CD4-positive, alpha-beta memory T cell (primary cell): Measurements from ENCODE around the gene HAUS7. TPM values are rescaled to one million over a fixed set of nuclear protein-coding genes. Genes with fewer than 3 reads are reported as not detected.

Experiments used
- CTCF ChIA-PET: fragments of 350-600 bp; sonication (Branson Sonifier 250); formaldehyde crosslinking; loops from one replicate; lab custom pipeline; 2021; ENCODE audit warnings: inconsistent platforms; ENCODE audit not compliant: partially characterized antibody; lab: Charles Lee
- POLR2A ChIA-PET: fragments of 350-600 bp; sonication (Branson Sonifier 250); formaldehyde crosslinking; loops from one replicate; lab custom pipeline; 2021; ENCODE audit not compliant: partially characterized antibody; lab: Charles Lee
- DNase-seq, 5 donors: peaks; one replicate each; pipeline versions ENCODE4 v3.0.0 to v3.0.0-alpha.2; 2020 to 2022; ENCODE audit warnings: mixed read lengths in 1 of 5
- H3K27ac ChIP-seq: one replicate; pipeline ENCODE4 v1.7.0; 2013; ENCODE audit warnings: low read depth, low read length
- H3K27me3 ChIP-seq: 2 replicates; pipeline ENCODE4 v1.7.0; 2013; ENCODE audit warnings: mild to moderate bottlenecking, low read length, moderate library complexity; ENCODE audit not compliant: insufficient read depth
- H3K36me3 ChIP-seq: 2 replicates; pipeline ENCODE4 v1.7.0; 2013; ENCODE audit warnings: mild to moderate bottlenecking, low read length, moderate library complexity; ENCODE audit not compliant: insufficient read depth
- H3K4me1 ChIP-seq: 2 replicates; pipeline ENCODE4 v1.7.0; 2013; ENCODE audit warnings: mild to moderate bottlenecking, low read length, moderate library complexity; ENCODE audit not compliant: insufficient read depth
- H3K4me3 ChIP-seq, 2 donors: one replicate each; pipeline ENCODE4 v1.7.0; 2013; ENCODE audit warnings: low read length in 2 of 2, mild to moderate bottlenecking in 1 of 2
- H3K9me3 ChIP-seq, 2 donors: one replicate each; pipeline ENCODE4 v1.7.0; 2013; ENCODE audit warnings: low read length in 2 of 2, control low read depth in 1 of 2; ENCODE audit not compliant: control insufficient read depth in 1 of 2
- H3K27ac Mint-ChIP-seq, 7 donors: one replicate each; pipeline ENCODE4 v1.8.0; 2020 to 2021; ENCODE audit warnings: mixed read lengths in 7 of 7, mild to moderate bottlenecking in 6 of 7, inconsistent platforms in 3 of 7, moderate library complexity in 3 of 7
- H3K27me3 Mint-ChIP-seq, 2 donors: one replicate each; pipeline ENCODE4 v1.8.0; 2020 to 2021; ENCODE audit warnings: mixed read lengths in 2 of 2
- H3K36me3 Mint-ChIP-seq, 2 donors: one replicate each; pipeline ENCODE4 v1.8.0; 2020 to 2021; ENCODE audit warnings: mixed read lengths in 2 of 2, inconsistent platforms in 1 of 2, mild to moderate bottlenecking in 1 of 2
- H3K4me1 Mint-ChIP-seq, 4 donors: one replicate each; pipeline ENCODE4 v1.8.0; 2020 to 2021; ENCODE audit warnings: mixed read lengths in 4 of 4, mild to moderate bottlenecking in 1 of 4
- H3K4me3 Mint-ChIP-seq, 8 donors: one replicate each; pipeline ENCODE4 v1.8.0; 2020 to 2021; ENCODE audit warnings: mixed read lengths in 8 of 8, mild to moderate bottlenecking in 7 of 8, moderate library complexity in 6 of 8, inconsistent platforms in 3 of 8
- H3K9me3 Mint-ChIP-seq, 8 donors: one replicate each; pipeline ENCODE4 v1.8.0; 2020 to 2021; ENCODE audit warnings: mixed read lengths in 8 of 8, mild to moderate bottlenecking in 5 of 8, inconsistent platforms in 3 of 8, moderate library complexity in 1 of 8
- intact Hi-C: fragments of 100-400 bp; cut with micrococcal nuclease; formaldehyde crosslinking; loops from one replicate; pipeline ENCODE4 v1.15.1; 2023
- polyA plus RNA-seq, 2 donors: library from polyadenylated mRNA; unstranded; fragments of 300-500 nt; fragmentation: Illumina TruSeq; gene quantifications; one replicate each; pipeline ENCODE4 v1.2.3, GENCODE V29; 2021
- total RNA-seq, 2 experiments: library from RNA; stranded (reverse); gene quantifications; one replicate each; pipeline ENCODE4 v1.2.3, GENCODE V29; 2021

Gene HAUS7
- total and polyA plus RNA-seq, 4 experiments from 2014 or later = 29.7 to 33.8 (median 31.8) TPM

- H3K4me3 Mint-ChIP-seq = no peak overlapping the region
Observed at GRCh38 chrX:153438532-153438931, 31.8 kb downstream of the HAUS7 start.

GRCh38 chrX:153435845-153436244, 34.5 kb downstream of the HAUS7 start:
- H3K9me3 Mint-ChIP-seq = peaks cover 0 to 17% (median 2%) of the 10 kb centered on the region in 8 donors
- CTCF ChIA-PET = no interaction called here

More at GRCh38 chrX:153438532-153438931, 31.8 kb downstream of the HAUS7 start:
- Mint-ChIP-seq H3K4me1 (no peaks in the 10 kb centered on the region), H3K27me3 (peaks cover 0 to 1% of the 10 kb centered on the region in 2 donors), H3K36me3 (no peaks in the 10 kb centered on the region), H3K27ac (no peak overlapping the region), H3K9me3 (peaks cover 0 to 6% (median 1%) of the 10 kb centered on the region in 8 donors)
- DNase-seq = no peak
- Histone ChIP-seq H3K4me1 (no peaks in the 10 kb centered on the region), H3K27me3 (no peaks in the 10 kb centered on the region), H3K9me3 (no peaks in the 10 kb centered on the region), H3K36me3 (no peaks in the 10 kb centered on the region), H3K27ac (no peak overlapping the region), H3K4me3 (no peak overlapping the region)
- CTCF ChIA-PET = no interaction called here
- POLR2A ChIA-PET = no interaction called here
- intact Hi-C loops = no loop called here

GRCh38 chrX:153434801-153435200, 35.6 kb downstream of the HAUS7 start:
- no peak for DNase-seq
- Histone ChIP-seq H3K27me3 (no peaks in the 10 kb centered on the region), H3K4me1 (no peaks in the 10 kb centered on the region), H3K27ac (no peak overlapping the region), H3K36me3 (no peaks in the 10 kb centered on the region), H3K4me3 (no peak overlapping the region), H3K9me3 (no peaks in the 10 kb centered on the region)
- Mint-ChIP-seq H3K27me3 (peaks cover 1 to 2% of the 10 kb centered on the region in 2 donors), H3K4me3 (no peak overlapping the region), H3K9me3 (peaks cover 0 to 16% (median 6%) of the 10 kb centered on the region in 8 donors), H3K4me1 (no peaks in the 10 kb centered on the region), H3K36me3 (peaks cover 0 to 4% of the 10 kb centered on the region in 2 donors), H3K27ac (no peak overlapping the region)
- intact Hi-C loops = no loop called here
- CTCF ChIA-PET = no interaction called here
- POLR2A ChIA-PET = no interaction called here

More at GRCh38 chrX:153435845-153436244, 34.5 kb downstream of the HAUS7 start:
- no peaks in the 10 kb centered on the region for H3K9me3 ChIP-seq
- H3K36me3 ChIP-seq = no peaks in the 10 kb centered on the region
- intact Hi-C loops = no loop called here
- DNase-seq = no peak
- no peaks in the 10 kb centered on the region for H3K27me3 ChIP-seq
- POLR2A ChIA-PET = no interaction called here
- H3K4me3 ChIP-seq = no peak overlapping the region
- H3K4me1 Mint-ChIP-seq = no peaks in the 10 kb centered on the region
- no peak overlapping the region for H3K4me3 Mint-ChIP-seq
- no peaks in the 10 kb centered on the region for H3K36me3 Mint-ChIP-seq
- H3K4me1 ChIP-seq = no peaks in the 10 kb centered on the region
- H3K27ac Mint-ChIP-seq = no peak overlapping the region
- no peak overlapping the region for H3K27ac ChIP-seq
- peaks cover 0 to 1% of the 10 kb centered on the region in 2 donors for H3K27me3 Mint-ChIP-seq

GRCh38 chrX:153433781-153434285, 36.5 kb downstream of the HAUS7 start:
- H3K27me3 ChIP-seq = no peaks in the 10 kb centered on the region
- H3K27ac Mint-ChIP-seq = no peak overlapping the region
- no peak overlapping the region for H3K4me3 Mint-ChIP-seq
- no peak for DNase-seq
- H3K4me3 ChIP-seq = no peak overlapping the region
- peaks cover 0 to 4% of the 10 kb centered on the region in 2 donors for H3K36me3 Mint-ChIP-seq
- H3K4me1 Mint-ChIP-seq = no peaks in the 10 kb centered on the region
- H3K9me3 ChIP-seq = no peaks in the 10 kb centered on the region
- H3K27me3 Mint-ChIP-seq = peaks cover 1 to 2% of the 10 kb centered on the region in 2 donors
- CTCF ChIA-PET = no interaction called here
- H3K9me3 Mint-ChIP-seq = peaks cover 0 to 12% (median 5%) of the 10 kb centered on the region in 8 donors
- POLR2A ChIA-PET = no interaction called here
- H3K4me1 ChIP-seq = no peaks in the 10 kb centered on the region
- intact Hi-C loops = no loop called here
- H3K36me3 ChIP-seq = no peaks in the 10 kb centered on the region
- H3K27ac ChIP-seq = no peak overlapping the region

GRCh38 chrX:153433161-153433680, 37.2 kb downstream of the HAUS7 start:
- H3K27ac Mint-ChIP-seq = no peak overlapping the region
- no peaks in the 10 kb centered on the region for H3K36me3 ChIP-seq
- no peaks in the 10 kb centered on the region for H3K27me3 ChIP-seq
- POLR2A ChIA-PET = no interaction called here
- no peaks in the 10 kb centered on the region for H3K4me1 Mint-ChIP-seq
- peaks cover 0 to 4% of the 10 kb centered on the region in 2 donors for H3K36me3 Mint-ChIP-seq
- no peak overlapping the region for H3K27ac ChIP-seq
- H3K9me3 ChIP-seq = no peaks in the 10 kb centered on the region
- no peak overlapping the region for H3K4me3 ChIP-seq
- H3K4me3 Mint-ChIP-seq = no peak overlapping the region
- intact Hi-C loops = no loop called here
- H3K4me1 ChIP-seq = no peaks in the 10 kb centered on the region
- peaks cover 0 to 11% (median 5%) of the 10 kb centered on the region in 8 donors for H3K9me3 Mint-ChIP-seq
- peaks cover 1 to 2% of the 10 kb centered on the region in 2 donors for H3K27me3 Mint-ChIP-seq
- DNase-seq = no peak
- CTCF ChIA-PET = no interaction called here

- ChIA-PET POLR2A (no interaction called here), CTCF (no interaction called here)
- Mint-ChIP-seq H3K36me3 (peaks cover 0 to 4% of the 10 kb centered on the region in 2 donors), H3K4me3 (no peak overlapping the region), H3K27me3 (peaks cover 1 to 2% of the 10 kb centered on the region in 2 donors), H3K27ac (no peak overlapping the region), H3K9me3 (peaks cover 0 to 11% (median 6%) of the 10 kb centered on the region in 8 donors), H3K4me1 (no peaks in the 10 kb centered on the region)
- Histone ChIP-seq H3K4me3 (no peak overlapping the region), H3K4me1 (no peaks in the 10 kb centered on the region), H3K27ac (no peak overlapping the region), H3K27me3 (no peaks in the 10 kb centered on the region), H3K36me3 (no peaks in the 10 kb centered on the region), H3K9me3 (no peaks in the 10 kb centered on the region)
- intact Hi-C loops = no loop called here
- no peak for DNase-seq
Observed at GRCh38 chrX:153430796-153431195, 39.6 kb downstream of the HAUS7 start.

- Histone ChIP-seq H3K27me3 (no peaks in the 10 kb centered on the region), H3K4me1 (no peaks in the 10 kb centered on the region), H3K9me3 (no peaks in the 10 kb centered on the region), H3K4me3 (no peak overlapping the region), H3K36me3 (no peaks in the 10 kb centered on the region), H3K27ac (no peak overlapping the region)
- Mint-ChIP-seq H3K36me3 (peaks cover 0 to 4% of the 10 kb centered on the region in 2 donors), H3K4me3 (no peak overlapping the region), H3K9me3 (peaks cover 0 to 9% (median 5%) of the 10 kb centered on the region in 8 donors), H3K27me3 (peaks cover 0 to 2% of the 10 kb centered on the region in 2 donors), H3K4me1 (no peaks in the 10 kb centered on the region), H3K27ac (no peak overlapping the region)
- ChIA-PET CTCF (no interaction called here), POLR2A (no interaction called here)
- DNase-seq = no peak
- intact Hi-C loops = no loop called here
Observed at GRCh38 chrX:153426204-153426603, 44.2 kb downstream of the HAUS7 start.
